Superior temporal gyrus (tissue), 1 donor: ENCODE measurements around the gene ALPL.

Experiments
- DNase-seq: peaks from one replicate; pipeline ENCODE4 v3.0.0-alpha.2; 2016; ENCODE audit errors: extremely low spot score

ALPL gene

DNA sequence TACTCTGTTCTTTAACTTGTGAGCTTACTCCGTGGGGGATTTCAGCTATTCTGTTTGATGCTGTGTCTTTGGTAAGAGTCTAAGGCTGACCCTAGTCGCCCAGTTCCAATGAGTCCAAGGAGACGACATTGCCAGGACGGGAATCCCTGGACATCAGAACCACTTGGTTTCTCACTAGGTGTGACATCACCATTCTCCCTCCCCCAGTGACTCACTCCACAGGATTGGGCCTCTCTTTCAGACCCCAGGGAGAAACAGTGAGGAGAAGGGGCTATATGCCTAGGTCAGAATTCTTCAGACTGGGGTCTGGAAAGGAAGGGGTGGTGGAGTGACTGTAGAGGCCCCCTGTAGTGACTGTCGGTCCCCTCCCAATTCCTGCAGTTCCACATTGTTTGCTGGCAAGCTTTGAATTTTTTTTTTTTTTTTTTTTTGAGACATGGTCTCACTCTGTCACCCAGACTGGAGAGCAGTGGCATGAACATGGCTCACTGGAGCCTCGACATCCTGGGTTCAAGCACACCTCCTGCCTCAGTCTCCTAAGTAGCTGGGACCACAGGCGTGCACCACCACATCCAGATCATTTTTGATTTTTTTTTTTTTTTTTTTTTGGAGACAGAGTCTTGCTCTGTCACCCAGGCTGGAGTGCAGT, 21.3 kb downstream of the ALPL start:
- no peak for DNase-seq

DNA sequence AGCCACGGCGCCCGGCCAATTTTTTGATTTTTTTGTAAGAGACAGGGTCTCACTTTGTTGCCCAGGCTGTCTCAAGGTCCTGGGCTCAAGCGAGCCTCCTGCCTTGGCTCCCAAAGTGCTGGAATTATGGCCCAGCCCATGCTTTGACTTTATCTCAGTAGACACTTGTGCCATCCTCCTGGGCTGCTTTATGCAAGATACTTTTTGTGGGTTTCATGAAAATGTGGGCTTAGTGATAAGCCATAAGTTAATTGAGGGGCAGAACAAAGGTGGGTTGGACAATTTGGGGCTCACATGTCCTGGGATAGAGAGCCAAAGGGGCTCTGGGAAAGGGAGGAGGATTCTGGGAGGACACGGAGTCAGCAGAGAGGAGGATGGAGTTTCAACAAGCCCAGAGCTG, 22.0 kb downstream of the ALPL start:
- no peak for DNase-seq

DNA sequence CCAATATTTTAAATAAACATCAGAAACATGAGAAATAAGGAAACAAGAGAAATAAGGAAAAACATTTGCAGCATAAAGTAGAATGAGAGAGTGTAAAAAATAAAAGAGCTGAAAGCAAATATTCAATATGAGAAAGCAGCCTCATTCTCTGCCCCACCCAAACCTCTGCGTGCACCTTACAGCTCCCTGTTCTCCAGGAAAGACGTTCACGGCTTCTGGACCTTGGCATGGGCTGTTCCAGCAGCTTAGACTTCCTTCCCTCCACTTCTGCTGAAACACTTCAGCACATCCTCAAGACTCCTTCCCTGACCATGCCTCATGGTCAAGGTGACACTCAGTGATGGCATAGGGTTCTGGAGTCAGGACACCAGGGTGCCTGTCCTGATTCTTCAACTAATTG, 23.3 kb downstream of the ALPL start:
- DNase-seq = no peak

DNA sequence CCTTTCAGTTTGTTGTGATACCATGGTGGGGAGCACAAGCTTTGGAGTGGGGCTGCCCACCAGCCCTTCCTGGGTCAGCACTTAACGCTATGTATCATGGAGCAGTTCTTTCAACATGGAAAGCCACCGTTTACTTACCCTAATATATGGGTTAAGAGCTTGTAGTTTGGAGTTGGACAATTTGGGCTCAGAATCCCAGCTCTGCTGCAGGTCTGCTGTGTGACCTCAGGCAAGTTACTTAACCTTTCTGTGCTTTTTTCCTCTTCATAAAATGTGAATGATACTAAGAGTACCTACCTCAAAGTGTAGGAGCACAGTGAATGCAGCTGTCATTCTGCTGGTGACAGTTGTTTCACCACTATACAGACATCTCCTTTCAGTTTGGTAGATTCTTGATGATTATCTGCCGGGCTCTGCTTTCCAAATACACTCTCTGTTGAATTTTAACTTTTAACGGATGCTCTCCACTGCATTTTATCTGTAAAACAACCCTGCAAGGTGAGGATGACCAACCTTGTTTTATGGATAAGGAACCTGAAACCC, 23.8 kb downstream of the ALPL start:
- DNase-seq = no peak

DNA sequence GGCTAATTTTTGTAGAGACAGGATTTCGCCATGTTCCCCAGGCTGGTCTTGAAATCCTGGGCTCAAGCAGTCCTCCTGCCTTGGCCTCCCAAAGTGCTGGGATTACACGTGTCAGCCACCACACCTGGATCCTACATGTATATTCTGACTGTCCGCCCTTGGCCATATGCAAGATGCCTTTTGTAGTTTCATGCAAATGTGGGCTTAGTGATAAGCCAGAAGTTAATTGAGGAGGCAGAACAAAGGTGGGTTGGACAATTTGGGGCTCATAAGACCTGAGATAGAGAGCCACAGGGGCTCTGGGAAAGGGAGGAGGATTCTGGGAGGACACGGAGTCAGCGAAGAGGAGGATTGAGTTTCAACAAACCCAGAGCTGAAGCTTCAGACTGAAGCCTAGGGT, 24.9 kb downstream of the ALPL start:
- no peak for DNase-seq

DNA sequence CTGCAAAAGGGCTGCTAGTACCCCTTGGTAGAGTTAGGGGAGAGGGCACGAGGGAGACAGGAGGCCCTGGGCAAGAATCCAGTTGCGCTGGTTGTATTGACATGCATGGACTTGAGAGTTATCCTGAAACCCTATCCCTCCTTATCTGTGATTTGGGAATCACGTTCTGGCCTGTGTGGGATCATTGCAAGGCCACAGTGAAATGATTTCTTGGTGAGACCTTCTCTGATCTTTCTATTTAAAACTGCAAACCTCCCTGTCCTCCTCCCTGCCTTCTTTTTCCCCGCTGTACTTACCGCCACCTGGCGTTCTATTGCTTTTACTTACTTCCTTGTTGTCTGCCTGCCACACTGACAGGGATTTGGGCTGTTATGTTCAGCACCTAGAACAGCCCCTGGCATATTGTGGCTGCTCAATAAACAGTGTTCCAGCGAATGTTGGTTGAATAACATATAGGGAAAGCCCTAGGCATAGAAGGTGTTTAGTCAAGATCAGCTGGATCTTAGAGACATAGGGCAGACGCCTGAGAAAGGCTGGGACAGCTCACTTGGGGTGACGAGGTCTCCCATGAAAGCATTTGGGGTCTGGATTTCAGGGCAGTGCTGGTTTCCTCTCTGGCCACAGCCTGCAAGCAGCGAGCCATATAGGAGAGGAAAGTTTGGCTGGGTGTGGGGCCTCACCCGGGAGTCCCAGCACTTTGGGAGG, 25.6 kb downstream of the ALPL start:
- no peak for DNase-seq

DNA sequence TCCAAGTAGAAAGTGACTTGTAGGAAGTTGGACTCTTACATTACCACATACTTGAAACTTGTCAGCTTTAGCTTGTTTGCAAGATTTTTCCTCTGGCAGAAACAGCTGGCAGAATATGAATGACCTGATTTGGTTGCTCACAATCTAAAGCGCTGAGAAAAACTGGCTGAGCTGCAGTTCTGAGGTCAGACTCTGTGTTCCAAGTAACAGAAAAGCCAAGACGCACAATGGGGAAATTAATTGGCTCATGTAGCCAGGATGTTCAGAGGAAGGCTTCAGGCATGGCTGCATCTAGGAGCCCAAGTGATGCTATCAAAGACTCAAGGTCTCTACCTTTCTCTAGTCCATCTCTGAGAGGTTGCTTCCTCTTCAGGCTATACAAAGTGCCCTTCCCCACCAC, 27.0 kb downstream of the ALPL start:
- DNase-seq = no peak

DNA sequence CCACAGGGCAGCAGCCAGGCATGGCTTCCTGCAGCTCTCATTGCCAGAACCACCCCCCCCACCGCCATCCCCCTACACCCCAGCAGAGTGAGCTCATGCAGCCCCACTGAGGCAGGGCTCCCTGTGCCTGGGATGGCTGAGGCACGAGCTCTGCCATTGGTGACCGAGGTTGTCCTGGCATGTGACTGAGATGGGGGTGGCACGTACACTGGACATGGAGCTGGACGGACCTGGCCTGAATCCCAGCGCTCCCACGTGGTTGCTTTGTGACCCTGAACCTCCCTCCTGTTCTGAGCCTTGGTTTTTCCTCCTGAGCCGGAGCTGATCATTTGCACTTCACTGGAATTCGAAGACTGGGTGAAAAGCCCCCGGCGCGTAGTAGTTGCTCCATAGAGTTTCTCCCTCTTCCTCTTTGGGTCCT, 28.3 kb downstream of the ALPL start:
- no peak for DNase-seq

DNA sequence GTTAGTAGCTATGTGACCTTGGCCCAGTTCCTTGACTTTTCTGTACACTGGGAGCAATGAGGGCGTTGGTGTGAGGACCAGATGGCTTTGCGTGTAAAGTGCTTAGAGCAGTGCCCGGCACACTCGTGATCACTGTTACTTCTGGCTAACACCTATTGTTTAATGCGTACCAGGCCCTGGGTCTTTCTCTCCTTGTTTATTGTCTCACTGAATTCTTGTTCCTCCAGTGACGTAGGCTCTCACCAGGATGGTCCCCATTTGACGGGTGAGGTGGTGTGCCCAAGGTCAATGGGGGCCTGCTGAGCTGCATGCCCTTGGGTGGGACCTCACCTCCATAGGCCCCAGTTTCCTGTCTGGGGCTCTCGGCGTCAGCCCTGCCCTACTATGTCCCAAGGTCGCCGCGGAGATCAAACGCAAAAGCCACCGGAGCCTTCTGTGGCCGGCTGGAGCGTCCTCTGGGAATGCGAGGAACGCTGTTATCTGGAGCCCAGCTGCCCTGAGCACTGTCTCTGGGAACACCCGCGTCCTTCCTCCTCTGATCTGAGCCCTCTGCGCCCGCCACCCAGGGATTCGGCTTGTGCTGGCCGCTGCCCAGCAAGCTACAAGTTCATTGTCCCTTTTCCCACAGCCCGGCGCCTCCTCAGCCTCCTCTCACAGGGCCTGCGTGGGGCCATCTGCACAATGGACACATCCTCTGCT, 28.9 kb downstream of the ALPL start:
- DNase-seq = no peak

DNA sequence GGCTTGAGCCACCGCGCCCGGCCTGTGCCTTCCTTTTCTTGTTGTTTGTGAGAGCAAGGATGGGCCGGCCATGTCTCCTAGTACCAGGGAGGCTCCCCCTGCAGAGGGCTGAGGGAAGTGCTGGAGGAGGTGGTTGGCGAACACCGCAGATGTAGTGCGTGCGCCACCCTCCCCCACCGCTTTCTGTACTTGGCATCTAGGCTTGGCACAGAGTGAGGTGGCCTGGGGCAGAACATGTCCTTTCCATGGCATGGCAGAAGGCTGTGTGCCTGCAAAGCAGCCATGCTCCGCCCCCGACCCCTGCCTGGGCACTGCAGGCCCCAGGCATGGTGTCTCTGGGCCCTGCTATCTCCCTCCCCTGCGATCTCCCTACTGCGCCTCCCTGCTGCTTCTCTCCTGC, 30.7 kb downstream of the ALPL start:
- no peak for DNase-seq

DNA sequence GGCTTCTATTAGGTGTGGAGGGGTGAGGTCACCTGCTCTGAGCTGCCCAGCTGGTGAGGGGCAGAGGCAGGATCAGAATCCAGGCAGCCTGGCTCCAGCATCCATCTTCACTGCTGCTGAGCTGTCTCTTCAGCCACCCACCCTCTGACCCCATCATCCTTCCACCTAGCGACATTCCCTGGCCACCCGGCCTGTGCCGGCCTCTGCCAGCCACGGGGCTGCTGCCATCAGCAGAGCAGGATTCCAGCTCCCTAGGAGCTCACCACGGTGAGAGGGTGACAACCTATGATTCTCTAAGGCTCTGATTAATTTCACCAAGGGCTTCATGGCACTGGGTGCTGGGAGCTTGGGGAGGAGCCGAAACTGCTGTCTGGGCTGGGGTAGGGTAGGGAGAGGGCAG, 32.1 kb downstream of the ALPL start:
- DNase-seq = no peak

DNA sequence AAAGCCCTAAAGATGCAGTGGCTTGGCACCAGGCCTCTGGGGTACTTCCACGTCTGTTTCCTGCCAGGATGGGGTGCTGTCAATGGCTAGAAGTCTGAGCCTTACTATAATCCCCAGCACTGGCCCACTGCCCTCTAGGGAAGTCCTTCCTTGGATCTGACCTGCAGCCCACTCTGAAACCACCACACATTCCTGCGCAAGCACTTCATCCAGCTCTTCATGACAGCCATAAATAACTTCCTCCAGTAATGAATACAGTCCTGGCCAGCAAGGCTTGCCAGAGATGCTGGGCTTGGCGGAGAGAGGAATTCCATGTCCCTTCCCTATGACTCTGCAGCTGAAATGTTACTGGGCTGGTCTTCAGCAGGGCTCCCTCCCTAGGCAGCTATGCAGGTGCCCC, 32.6 kb downstream of the ALPL start:
- DNase-seq = no peak

DNA sequence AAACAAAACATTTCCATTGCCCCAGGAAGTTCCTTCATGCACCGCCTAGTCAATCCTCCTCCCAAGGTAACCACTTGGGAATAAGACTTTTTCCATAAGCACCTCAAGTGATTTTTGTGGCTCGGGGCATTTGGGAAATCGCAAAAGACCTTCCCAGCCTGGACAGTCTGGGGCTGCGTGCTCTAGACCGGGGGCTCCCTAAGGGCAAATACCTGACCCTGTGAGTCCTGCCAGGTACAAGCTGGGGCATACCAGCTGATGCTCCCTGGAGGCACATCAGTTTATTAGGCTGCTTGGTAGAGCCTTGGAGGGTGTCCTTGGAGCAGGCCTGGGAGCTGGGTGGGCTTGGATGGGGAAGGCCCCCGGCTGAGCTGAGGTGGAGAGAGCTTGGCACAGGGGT, 34.4 kb downstream of the ALPL start:
- DNase-seq = no peak

DNA sequence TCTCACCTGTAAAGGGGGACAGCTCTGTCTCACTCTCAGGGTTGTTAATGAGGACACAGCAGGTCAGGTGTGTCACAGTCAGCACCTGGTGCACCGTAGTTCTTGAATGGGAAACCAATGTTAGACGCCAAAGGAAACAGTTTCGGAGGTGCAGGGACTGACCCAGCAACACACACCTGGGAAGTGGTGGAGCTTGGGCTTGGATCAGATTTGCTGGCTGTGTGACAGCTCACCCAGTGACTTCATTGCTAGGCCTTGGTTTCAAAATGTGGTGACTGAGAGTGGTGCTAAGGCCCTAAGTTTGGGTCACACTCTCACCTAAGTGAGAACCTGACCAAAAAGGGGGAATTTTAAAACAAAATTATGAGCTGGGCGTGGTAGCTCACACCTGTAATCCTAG, 34.9 kb downstream of the ALPL start:
- no peak for DNase-seq

DNA sequence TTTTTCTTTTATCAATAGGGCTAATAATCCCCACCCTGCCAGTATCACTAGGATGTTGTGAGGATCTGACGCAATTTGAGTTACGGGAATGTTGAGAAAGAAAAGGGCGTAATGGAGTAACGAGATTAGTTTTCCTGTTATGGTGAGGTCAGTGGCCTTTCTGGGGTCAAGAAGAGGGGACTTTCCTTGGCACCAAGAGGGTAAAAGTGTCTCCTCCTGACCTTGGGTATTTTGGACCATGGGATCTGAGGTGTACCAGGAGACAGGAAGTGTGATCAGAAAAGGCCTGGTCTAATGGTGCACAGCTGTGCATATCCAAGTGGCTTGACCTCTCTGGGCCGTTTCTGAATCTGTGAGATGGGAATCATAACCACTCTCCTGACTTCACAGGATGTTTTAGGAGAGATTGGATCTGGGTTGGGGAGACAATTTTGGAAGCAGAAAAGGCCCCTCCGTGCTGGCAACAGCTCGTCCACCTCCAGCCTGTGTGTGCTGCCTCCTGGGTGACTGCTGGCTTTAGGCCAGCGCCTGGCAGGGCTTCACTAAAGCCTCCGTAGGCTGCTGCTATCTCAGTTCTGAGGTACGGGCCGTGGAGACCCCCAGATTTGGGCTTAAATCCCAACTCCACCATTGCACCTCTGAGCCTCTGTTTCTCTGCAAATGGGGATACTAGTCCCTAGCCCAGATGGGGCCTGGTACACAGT, 37.1 kb downstream of the ALPL start:
- no peak for DNase-seq

DNA sequence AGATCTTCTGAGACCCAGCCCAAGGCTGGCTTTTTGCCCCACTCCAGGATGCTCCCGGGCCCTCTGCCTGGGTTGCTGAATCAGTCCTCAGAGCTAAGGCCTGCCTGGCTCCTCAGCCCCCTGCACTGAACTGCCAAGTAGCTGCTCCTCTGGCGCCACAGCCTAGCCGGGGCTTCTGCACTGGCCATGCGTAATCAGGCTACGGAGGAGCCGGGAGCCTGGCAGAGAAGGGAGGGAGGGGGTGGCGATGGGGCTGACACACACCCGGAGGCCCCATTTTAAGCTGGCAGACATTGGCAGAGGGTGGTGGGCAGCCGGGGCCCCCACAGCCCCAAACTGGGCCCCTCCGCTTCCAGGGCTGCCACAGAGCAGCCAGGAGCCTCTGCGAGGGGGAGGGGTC, 38.7 kb downstream of the ALPL start:
- no peak for DNase-seq

DNA sequence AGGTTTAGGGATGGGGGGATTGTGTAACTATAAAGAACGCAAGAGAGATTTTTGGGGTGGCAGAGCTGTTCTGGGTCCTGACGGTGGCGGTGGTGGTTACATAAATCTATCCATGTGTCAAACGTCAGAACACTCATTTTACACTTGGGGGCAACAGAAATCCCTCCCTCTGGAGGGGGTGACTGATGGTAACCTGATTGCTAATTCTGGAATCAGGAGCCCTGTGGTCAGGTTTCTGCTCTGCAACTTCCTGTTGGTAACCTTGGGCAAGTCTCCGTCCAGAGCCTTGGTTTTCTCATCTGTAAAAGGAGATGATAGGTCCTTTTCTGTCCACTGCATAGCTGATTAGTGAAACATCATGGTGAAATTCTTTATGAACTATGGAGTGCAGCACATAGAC, 40.9 kb downstream of the ALPL start:
- no peak for DNase-seq

DNA sequence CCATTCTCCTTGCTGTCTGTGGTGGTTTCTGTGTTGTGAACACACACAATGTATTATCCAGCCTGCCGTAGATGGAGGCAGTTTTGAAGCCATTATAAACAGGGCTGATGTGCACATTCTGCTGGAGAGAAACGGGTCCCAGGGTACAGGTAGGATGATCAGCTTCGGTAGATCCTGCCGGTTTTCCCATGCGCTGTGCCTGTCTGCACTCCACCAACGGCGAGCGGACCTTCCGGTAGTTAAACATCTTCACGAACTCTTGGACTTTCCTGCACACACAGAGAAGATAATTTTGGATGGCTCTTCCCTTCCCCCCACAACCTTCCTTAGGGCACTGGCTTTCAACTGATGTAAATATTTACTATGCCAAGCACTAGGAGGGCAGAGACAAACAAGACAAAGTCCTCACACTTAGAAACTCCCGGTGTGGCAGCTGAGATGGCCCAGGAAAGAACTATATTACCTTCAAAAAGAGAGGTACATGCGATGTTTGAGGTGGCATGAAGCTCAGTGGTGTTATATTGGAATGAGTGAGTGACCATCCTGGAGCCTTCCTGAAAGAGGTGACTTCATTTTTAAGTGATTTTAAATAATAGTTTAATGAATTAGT, 41.7 kb downstream of the ALPL start:
- DNase-seq = no peak

DNA sequence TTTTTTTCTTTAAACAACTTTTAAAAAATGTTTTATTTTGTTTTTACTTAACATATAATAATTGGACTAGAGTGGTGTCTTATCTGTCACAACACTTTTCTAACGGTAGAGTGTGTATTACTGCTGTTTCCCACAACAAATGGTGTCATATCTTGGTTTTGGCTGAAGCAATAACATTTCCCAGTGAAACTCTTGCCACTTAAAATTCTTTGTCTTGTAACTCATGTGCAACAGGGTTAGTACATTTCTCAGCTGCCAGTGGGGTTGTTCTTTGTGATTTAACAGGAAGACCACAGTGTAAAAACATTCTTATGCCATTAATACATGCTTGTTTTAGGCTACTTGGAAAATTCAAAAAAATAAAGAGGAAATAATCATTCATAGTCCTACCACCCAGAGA, 43.5 kb downstream of the ALPL start:
- no peak for DNase-seq

DNA sequence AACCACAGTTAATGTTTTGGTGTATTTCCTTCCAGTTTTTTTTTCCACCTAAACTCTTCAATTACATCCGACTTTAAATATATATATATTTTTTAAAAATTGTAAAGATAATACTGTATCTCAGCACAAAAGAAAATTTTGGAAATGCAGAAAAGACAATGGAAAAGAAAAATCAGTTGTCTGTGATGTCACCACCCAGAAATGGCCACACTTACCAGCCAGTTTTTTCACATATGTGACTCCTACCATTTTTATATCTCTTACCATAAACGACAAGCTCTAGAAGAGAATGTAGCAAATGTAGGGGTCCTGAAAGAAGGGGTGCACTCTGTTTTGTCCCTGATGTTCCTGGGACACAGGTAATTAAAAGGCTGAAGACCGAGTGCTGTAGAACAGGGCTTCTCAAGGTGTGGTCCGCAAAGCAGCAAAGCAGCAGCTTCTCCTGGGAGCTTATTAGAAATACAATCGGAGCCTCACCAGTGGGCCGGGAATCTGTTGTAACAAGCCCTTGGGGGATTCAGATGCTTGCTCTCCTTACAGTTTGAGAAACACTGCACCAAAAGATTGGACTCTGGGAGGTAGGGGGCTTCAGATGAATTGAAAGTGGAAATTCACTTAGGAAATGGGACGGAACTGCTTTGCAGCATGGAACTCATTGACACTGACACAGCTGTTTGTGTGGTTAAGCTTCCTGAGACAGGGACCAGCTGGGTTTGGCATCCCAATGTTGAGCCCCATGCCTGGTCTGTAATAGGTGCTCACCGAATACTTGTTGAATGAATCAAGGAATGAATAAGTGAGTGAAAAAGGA, 44.1 kb downstream of the ALPL start:
- DNase-seq = no peak
